DMS79 (cell line): ENCODE measurements around the gene ZDHHC3.
"Not testable (repeated sequence)": the region's sequence is repeated elsewhere in the genome, so short reads cannot be mapped to it uniquely, and the experiment has no call there.

ENCODE experiments used
- DNase-seq: peaks from one replicate; lab custom pipeline; 2025; lab: John Stamatoyannopoulos, UW

ZDHHC3 gene

DNA sequence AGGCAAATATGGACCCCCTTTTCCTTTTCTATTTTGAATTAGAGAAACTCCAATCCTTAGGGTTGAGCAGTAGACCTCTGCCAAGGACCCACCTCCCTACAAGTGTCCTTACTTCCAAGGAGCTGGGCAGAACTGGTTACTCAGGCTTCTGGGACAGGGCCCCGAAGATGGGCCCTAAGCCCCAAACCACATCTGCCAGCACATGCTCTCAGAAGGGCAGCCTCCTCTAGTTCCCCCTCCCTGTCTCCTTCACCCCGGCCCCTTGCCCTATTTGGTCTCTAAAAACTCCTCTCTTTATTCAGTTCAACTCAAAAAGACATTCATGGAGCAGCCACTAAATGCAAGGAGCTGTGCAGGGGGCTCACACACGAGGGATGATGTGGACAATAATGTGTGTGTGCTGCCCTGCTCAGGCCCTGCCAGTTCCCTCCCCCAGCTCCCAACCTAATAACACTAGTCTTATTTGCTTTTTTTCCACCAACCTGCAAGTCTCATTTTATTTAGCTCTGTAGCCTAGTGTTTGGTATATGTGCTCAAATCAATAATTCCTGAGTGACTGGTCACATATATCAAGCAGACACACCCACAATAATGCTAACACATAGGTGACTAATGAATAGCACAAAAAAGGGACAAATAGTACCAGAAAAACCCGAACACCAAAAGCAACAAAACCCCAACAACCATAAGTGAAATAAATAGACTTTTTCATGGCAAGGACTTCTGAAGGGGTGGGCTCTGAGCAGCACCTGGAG lies 12.2 kb downstream of the ZDHHC3 start:
- no peak for DNase-seq

DNA sequence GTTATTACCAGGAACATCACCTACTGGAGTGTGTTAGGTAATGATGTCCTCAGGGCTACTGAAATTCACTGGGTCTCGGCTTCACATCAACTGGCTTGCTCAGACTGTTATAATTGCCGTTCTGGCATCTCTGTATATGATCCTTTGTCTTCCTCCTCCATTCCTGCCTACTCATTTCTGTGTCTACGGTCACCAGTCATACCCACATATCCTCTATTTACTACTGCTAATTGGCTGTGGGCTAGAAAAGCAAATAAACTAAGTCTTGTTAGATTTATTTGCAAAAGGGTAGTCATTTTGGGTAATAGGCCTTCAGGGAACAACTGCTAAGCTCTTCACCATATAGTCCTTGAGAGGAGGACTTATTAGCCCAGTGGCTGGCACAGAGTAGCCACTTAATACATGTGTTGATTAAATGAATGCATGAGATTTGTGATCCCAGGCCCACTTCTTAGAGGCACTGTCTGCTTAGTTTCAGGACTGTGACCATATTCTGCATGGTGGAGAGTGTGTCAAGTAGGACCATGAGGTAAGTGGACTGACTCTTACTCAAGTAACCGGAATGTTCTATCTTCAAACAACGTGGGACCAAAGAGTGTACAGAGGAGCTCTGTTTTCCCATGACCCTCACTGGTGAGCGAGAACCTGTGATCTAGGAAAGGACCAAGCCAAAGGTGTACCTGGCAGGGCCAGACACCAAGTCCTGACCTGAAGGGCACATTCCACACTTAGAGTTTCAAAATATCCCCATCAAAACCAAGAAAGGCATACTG lies 13.2 kb downstream of the ZDHHC3 start:
- peak; percentile 65 for DNase-seq

- DNase-seq = no peak
Measured at GRCh38 chr3:44961888-44962287, 14.1 kb downstream of the ZDHHC3 start.

DNA sequence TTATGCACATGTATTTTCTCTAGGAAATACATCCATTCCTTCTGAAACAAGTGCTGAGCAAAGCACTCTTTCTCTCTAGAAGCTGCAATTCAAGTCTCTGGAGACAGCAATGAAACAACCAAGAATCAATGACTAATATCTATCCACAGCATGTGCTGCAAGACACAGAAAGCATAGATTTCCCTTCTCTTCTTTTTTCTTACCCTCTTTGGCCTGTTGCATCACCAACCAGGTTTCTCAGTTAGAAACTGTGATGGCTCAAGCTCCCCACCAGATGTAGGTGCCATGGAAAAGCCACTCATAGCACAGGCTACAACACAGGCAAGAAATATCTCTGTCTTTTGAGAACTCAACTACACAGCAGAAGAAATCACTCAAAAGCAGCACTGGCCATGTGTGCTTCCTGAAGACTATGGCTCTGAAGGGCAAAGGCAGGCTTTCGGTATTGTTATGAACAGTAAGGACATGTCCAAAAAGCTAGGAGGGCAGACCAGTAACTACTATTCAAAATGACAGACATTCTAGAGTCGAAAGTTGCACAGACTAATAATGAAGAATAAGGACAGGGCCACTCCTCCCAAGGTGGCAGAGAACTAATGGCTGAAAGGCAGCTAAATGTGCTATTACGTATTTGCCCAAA lies 15.5 kb downstream of the ZDHHC3 start:
- DNase-seq = no peak

DNA sequence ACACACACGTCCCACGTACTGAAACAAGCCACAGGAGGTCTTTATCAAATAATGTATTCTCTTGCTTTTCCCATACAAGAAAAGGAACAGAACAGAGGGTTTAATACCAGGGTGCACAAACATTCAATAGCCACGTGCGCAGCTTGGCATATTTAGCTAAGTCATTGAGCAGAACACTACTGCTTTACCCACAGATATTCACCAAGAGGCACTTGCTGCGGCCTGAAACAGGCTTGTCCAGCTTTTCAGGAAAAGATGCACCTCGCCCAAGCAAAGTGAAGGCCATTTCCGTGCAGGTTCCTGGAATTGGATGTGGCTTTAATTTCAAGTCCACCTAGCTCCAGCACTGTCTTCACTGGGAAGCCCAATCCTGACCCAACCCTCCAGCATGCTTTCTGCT lies 17.6 kb downstream of the ZDHHC3 start:
- no peak for DNase-seq

GRCh38 chr3:44957986-44958385 lies 18.0 kb downstream of the ZDHHC3 start:
- no peak for DNase-seq

- DNase-seq = no peak
Measured at GRCh38 chr3:44955917-44956316, 20.1 kb downstream of the ZDHHC3 start.

DNA sequence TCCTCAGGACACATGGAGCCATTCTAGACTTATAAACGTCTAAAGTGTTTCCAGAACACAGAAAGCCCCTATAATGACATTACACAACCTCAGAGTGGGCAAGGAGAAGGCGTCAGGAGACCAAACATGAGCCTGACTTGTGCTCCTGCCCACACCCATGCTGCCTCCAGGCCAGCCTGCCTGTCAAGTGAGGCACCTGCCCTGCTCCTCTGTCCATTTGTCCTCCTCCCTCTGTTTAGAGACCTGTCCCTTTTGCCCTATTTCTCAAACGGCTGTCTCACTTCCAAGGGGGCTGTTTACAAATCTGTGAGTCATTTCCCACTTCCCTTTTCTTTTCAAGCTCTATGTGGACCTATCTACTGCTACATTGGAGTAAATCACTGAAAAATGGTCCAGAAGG lies 21.0 kb downstream of the ZDHHC3 start:
- no peak for DNase-seq

GRCh38 chr3:44954304-44954703 lies 21.7 kb downstream of the ZDHHC3 start:
- no peak for DNase-seq

- no peak for DNase-seq
Measured at GRCh38 chr3:44952689-44953088, 23.3 kb downstream of the ZDHHC3 start.

DNA sequence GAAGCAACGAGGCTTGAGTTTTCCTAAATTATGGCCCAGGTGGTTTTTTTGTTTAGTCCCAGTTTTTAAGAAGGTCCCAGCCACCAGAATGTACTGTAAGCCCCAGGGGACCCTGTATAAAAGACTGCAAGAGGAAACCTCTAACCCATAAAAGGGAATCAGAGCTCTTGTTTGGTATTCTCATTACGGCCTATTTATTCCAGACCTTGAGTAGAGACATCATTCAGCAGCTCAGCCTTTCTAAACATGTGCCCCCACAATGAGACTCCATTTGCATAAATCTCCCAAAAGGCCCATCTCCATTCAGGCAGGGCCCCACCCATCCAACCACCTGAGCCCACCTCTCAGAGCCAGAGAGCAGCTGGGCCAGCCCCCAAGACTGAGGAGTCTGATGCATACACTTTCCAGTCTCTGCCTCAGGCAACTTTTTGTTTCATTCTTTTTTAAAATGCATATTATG lies 25.7 kb downstream of the ZDHHC3 start:
- no peak for DNase-seq

GRCh38 chr3:44949770-44950169 lies 26.2 kb downstream of the ZDHHC3 start:
- not testable (repeated sequence) for DNase-seq

GRCh38 chr3:44948239-44948638 lies 27.7 kb downstream of the ZDHHC3 start:
- DNase-seq = no peak

DNA sequence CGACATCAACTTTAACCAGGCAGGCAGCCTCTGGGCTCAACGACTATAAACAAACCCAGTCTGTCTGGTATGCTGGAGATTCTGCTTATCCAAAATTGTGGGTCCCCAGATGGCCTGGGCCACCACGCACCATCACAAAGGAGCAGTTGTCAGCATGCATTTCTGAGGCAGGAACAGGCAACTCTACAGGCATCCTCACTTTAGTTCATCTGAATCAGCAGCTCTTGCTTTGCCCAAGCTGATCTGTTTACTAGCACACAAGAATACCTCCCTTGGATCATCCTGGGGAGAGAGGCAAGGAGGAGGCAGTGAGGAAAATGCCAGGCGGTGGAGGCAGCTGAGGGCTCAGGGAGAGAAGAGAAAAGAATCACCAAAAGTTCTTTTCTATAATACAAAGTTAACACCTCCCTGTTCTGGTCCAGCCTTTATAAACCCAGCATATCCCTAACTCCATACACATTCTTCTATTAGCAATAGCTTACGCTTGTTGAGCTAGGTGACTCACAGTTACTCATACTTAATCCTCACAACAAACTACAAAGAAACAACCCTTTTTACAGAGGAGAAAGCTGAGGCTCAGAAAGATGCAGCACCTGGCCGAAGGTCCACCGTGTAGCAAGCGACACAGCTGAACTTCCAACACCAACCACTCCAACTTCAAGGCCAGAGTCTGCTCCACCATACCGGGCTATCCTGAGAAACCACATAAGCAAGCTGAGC lies 33.6 kb downstream of the ZDHHC3 start:
- no peak for DNase-seq

GRCh38 chr3:44939581-44940036 lies 36.4 kb downstream of the ZDHHC3 start:
- DNase-seq = peak; percentile 86

DNA sequence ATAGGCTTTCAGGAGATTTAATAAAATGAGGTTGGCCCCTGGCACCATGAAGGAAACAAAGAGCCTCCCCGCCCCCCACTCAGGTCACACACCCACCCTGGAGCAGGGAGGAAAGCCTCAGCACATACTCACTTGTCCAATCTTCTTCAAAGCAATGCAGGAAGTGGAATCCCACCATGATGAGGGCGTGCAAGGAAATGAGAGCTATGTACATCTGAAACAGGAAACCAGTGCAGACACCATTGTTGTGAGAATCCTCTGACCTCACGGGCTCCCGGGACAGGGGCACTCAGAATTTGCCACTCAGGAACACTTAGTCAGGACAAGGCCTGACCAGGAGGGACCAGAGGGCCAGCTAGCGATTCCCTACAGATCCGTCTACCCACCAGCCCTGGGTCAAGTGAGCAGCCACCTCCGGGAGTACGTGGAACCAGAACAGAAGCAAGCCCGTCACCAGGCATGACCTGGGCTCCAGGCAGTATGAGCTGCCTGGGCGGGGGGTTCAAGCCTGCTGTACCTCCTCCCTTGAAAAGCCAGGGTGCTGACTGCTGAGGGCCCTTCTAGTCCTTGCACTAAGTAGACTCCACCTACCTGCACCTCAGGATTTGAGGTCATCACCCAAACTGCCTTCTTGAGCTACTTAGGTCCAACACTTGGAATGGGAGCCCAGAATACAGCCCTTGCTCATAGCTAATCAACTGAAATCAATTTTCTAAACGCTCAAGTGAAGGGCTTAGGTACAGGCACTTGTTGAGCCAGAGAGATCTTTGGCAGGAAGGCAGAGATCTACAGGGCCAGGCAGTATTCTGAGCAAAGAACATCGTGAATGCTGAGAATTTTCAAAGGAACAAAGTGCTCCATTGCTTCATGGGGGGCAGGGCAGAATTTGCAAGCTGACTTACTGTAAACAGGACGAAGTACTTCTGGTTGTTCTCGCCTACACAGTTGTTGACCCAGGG lies 42.7 kb downstream of the ZDHHC3 start:
- no peak for DNase-seq

DNA sequence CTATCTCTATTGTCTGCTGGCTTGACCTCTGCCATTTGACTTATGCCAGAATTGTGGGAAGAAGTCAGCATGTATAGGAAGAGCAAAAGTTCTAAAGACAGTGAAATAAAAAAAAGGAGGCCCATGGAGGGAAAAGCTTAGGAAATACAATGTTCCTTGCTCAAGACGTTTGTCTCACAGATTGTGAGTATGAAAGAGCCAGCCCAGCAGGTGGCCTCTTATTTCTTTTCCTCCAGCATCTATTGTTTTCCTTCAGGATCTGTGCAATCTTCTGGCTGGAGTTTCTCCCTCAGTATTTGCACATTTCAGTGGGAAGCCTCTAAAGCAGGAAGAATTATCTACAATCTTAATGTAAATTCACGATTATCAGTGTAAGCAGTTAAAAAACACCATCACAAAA lies 43.7 kb downstream of the ZDHHC3 start:
- DNase-seq = no peak

DNA sequence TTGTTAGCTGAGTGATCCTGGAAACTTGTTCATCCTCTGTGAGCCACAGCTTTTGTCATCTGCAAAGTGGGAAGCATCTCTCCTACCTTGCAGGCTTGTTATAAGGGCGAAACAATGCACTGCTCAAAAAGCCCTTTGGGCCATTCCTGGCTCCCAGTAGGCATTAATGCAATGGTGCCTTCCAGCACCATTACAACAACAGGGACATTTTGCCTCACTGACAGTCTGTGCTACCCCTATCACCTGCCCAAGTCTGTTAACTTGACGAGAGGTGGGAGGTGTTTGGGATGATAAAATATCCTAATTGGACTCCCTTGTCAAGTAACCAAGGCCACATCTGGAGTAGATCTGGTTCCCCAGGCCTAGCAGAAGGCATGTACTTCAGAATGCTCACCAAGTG lies 44.2 kb downstream of the ZDHHC3 start:
- no peak for DNase-seq

- DNase-seq = no peak
Measured at GRCh38 chr3:44930911-44931310, 45.1 kb downstream of the ZDHHC3 start.

DNA sequence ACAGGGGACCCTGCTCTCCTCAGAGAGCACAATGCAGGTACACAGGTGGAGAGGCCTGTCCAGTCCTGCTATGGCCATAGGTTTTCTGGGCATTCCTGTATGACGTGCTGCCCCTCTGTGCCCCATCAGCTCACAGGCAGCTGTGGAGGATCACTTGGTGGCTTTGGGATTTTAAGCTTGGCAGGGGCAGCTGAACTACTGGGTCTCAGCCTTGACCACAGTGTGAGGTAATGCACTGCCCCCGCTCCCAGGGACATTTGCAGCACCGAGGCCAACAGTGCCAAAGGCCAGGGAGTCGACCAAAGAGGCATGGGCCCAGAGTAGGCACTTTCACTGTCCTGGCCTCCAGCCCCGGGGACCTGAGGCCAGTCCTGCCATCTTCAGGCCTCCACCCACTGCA lies 46.2 kb downstream of the ZDHHC3 start:
- DNase-seq = no peak

- no peak for DNase-seq
Measured at GRCh38 chr3:44927371-44927770, 48.6 kb downstream of the ZDHHC3 start.
